GM18909 (cell line): ENCODE data around the gene C4B.
"Not testable (repeated sequence)": the region's sequence is repeated elsewhere in the genome, so short reads cannot be mapped to it uniquely, and the experiment has no call there.

Experiments used
- ATAC-seq: cut with Tn5 transposase; IDR thresholded peaks from one replicate; pipeline ENCODE4 v1.9.1; 2021; ENCODE audit warnings: mild to moderate bottlenecking; ENCODE audit not compliant: unreplicated experiment, poor library complexity

C4B gene

GRCh38 chr6:32028631-32029030 is 14.0 kb downstream of the C4B start:
- not testable (repeated sequence) for ATAC-seq

GRCh38 chr6:32029553-32029952 is 15.0 kb downstream of the C4B start:
- not testable (repeated sequence) for ATAC-seq

- not testable (repeated sequence) for ATAC-seq
These were observed 20.9 kb downstream of the C4B start for GRCh38 chr6:32035283-32036013.

GRCh38 chr6:32037136-32037535 is 22.5 kb downstream of the C4B start:
- not testable (repeated sequence) for ATAC-seq

GRCh38 chr6:32037598-32038524 is 23.3 kb downstream of the C4B start, which contains the start of gene CYP21A2:
Gene CYP21A2 (plus strand): TSS chr6:32038415. CDS start chr6:32038423, 8 bp downstream.
- ATAC-seq, result not testable (repeated sequence)

- not testable (repeated sequence) for ATAC-seq
These were observed 24.3 kb downstream of the C4B start for GRCh38 chr6:32038878-32039277.

- ATAC-seq, result not testable (repeated sequence)
These were observed 25.0 kb downstream of the C4B start for GRCh38 chr6:32039321-32040274.

- not testable (repeated sequence) for ATAC-seq
These were observed 25.9 kb downstream of the C4B start for GRCh38 chr6:32040299-32041049.

- ATAC-seq, result not testable (repeated sequence)
These were observed 26.4 kb downstream of the C4B start for GRCh38 chr6:32041050-32041321.

GRCh38 chr6:32041385-32041784 is 26.8 kb downstream of the C4B start:
- not testable (repeated sequence) for ATAC-seq

GRCh38 chr6:32042276-32042675 is 27.7 kb downstream of the C4B start:
- not testable (repeated sequence) for ATAC-seq

GRCh38 chr6:32043589-32044380 is 29.2 kb downstream of the C4B start:
- not testable (repeated sequence) for ATAC-seq

GRCh38 chr6:32044916-32045315 is 30.3 kb downstream of the C4B start:
- ATAC-seq, result not testable (repeated sequence)

GRCh38 chr6:32045811-32046449 is 31.3 kb downstream of the C4B start:
- no peak for ATAC-seq

- no peak for ATAC-seq
These were observed 32.0 kb downstream of the C4B start for GRCh38 chr6:32046450-32047083.

GRCh38 chr6:32047084-32047478 is 32.5 kb downstream of the C4B start:
- no peak for ATAC-seq

GRCh38 chr6:32047539-32047854 is 32.9 kb downstream of the C4B start:
- ATAC-seq, result no peak
